ENCODE measurements around the gene EIF3I.

Gene EIF3I

DNA sequence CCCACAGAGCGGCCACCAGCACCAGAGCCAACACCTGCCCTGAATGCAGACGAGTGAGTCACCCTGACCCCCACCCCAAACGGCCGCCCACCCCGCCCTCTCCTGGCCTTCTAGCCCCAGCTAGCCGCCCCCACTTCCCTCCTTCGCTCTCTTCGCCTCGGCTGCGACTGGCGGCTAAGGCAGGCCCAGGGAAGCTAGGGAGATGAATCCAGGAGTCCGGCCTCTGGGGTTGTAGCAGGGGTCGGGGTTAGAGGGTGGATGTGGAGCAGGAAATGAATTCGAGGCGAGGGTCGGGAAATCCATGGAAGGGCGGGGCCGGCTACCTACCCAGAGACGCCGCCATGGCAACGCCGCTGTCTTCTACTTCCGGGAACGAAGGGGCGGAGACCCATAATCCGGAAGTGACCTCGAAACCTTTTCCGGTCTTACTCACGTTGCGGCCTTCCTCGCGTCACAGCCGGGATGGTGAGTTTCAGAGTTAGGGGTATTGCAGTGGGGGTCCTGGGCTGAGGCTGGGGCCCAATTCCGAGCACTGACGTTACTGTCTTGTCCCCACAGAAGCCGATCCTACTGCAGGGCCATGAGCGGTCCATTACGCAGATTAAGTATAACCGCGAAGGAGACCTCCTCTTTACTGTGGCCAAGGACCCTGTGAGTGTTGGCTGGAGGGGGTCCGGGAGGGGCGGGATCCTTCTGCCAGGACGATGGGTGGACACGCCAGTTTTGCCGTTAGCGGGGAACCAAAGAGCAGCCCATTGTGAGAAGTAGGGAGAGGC lies at the start of gene EIF3I, which contains the start of gene TMEM234:
EIF3I (plus strand) TSS at position 428 of the 776 bp plus-strand sequence; CDS start at position 463, 35 bp downstream.
TMEM234 (minus strand) TSS at position 374 of the 776 bp plus-strand sequence; CDS start at position 343, 31 bp downstream.
- peak; percentile 88 for DNase-seq (ENCODE audit: low spot score)

DNA sequence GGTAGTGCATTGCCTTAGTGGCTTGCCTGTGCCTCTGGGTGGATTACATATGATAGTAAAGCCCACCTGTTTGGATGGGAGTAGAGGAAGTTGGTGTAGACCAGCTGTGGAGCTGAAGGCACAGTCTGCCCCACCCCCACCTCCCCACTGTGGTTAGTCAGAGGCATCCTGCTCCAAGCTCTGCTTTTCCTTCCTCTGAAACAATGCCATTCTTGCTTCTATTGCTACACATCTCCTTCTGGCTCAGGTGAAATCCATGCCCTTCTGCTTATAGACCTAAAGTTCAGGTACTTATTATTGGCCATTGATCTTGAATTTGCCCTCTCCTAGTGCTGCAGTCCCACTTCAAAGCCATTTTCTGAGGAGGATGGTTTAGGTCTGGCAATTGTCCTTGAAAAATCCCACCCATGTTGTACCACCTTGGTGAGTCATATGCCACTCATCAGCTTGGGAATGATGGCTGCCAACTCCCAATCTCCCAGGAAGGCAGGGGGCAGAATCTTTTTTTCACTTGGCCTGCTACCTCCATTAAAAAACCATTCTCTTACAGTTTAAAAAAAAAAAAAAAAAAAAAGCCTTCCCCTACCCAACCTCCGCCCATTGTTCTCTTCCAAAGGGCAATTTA lies 49.5 kb upstream of the EIF3I start:
- no peak for DNase-seq (ENCODE audit: low spot score)

DNA sequence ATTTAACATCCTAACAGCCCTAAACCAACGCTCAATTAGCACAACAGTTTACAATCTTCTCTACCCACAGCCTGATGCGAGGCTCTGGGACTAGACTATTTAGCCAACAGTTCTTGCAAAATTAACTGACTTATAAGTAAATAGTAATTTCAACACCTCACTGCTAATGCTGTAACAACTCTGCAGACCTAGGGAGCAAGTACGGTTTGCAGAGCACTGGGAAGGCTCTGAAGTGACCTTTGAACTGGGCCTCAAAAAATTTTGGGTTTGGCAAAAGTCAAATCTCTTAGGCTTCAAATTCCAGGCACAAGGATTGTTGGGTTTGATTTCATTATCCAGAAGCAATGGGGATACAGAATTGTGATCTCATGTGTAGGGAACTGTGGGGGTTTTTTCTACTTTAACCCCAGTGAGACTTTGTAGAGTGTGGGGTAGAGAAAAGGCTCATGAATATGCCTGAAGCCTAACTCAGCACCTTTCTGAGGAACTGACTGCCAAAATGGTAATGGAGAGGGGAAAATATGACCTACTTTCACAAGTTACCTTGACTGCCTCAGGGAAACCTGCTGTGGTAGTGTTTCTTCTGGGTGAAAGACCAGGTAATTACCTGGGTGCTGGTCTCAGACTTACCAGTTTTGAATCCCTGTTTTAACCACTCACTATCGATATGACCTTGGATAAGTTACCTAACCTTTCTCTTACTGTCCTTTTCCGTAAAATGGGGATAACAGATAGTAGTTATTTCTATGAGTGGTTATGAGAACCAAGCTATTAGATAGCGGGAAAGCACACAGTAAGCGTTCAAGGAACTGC lies 43.6 kb upstream of the EIF3I start:
- DNase-seq (ENCODE audit: low spot score), result no peak

DNA sequence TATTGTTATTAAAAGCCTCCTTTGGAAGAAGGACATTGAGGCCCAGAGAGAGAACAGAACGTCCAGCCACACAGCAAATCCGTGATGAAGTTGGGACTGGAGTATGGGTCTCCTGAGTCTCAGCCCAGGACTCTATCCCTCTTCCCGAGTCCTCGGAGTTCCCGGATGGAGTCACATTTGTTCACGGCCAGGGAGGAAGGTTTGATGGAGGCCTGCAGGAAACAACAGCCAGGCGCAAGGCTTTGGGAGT lies 43.1 kb upstream of the EIF3I start:
- DNase-seq (ENCODE audit: low spot score), result no peak

DNA sequence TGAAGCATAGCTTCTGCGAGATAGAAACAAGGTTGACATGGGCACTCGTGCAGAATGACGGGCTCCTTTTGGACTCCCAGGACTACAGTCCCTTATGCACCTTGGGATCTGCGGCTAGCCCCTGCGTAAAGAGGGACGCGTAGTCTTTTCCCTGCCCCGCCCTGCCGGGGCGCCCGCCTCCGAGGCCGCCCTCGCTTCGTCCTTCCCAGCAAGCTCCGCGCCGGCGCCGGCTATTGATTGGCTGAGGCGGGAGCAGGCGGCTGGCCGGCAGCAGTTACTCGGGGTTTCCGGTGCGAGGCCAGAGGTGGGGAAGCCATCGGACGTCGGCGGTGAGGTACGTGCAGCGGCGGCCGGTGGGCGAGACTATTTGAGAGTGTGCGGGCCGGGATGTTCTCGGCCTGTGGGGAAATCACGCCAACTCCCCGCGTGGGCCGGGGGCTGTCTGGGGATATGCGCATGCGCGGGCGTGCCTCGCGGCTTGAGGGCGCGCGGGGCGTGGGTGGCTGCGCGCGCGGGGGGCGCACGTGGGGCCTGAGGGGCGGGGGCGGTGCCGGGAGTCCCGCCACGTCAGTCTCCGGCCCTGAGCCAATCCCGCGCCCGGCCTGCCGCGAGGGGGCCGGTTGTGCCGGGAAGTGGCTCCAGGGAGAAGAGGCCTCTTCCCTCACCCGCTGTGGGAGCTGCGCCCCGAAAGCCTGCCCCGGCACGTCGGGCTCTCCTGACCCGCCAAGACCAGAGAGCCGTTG lies 42.6 kb upstream of the EIF3I start, which contains the start of gene TXLNA:
TXLNA (plus strand) TSS at position 233 of the 743 bp plus-strand sequence. CDS start 671 bp downstream, outside the sequence.
- DNase-seq (ENCODE audit: low spot score), result peak; percentile 89

DNA sequence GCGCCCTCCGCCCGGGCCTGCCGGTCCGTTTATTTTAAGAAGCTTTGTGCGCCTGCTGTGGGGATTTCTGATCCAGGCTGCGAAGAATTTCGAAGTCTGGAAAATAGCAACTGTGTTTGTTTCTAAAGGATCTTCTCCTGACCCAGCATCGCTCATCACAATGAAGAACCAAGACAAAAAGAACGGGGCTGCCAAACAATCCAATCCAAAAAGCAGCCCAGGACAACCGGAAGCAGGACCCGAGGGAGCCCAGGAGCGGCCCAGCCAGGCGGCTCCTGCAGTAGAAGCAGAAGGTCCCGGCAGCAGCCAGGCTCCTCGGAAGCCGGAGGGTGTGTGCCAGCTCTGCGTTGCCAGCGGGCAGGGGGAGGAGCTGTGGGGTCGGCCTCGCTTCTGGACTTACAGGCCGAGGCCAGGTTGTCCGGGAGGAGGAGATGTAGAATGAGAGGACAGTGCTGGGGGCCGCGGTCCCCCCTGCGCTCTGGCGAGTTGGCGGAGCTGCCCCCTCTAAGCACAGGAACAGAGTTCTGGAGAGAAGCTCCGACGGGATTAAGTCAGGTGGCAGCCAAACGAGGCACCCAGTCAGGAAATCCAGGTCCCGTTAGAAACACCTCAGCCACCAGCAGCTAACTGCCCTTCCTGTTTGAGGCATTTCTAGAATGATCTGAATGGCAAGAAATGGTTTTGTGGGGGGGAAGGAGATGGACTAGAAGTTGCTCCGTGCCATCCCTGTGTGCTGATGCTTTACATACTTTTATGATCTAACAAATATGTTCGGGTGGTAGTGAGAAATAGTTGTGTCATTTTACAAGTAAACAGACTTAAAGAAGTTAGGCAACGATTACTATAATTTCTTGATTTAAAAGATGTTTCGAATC lies 41.8 kb upstream of the EIF3I start:
- no peak for DNase-seq (ENCODE audit: low spot score)

DNA sequence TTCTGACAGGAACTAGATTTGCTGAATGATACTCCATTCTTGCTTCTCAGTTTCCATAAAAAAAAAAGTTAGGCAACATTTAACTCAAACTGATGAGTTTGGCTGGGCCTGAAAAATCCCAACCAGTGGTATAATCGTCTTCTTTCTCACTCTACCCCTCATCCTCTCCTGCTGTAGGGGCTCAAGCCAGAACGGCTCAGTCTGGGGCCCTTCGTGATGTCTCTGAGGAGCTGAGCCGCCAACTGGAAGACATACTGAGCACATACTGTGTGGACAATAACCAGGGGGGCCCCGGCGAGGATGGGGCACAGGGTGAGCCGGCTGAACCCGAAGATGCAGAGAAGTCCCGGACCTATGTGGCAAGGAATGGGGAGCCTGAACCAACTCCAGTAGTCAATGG lies 41.1 kb upstream of the EIF3I start:
- no peak for DNase-seq (ENCODE audit: low spot score)

DNA sequence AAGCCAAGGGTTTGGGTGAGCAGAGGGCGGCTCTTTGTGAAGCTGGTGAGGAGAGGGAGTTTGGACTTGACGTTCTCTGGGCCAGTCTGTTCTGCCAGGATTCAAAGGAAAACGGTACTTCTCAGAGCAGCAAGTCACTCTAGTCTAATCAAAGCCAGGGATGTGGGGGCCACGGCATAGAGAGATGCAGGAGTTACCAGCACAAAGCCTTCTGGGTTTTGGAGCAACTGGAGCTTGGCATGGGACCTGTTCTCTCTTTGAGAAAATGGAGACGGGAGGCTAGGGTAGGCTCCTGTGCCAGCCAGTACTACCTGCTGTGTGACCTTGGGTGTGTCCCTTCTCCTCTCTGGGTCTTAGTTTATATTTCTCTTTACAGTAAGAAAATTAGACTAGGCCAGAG lies 40.6 kb upstream of the EIF3I start:
- no peak for DNase-seq (ENCODE audit: low spot score)

DNA sequence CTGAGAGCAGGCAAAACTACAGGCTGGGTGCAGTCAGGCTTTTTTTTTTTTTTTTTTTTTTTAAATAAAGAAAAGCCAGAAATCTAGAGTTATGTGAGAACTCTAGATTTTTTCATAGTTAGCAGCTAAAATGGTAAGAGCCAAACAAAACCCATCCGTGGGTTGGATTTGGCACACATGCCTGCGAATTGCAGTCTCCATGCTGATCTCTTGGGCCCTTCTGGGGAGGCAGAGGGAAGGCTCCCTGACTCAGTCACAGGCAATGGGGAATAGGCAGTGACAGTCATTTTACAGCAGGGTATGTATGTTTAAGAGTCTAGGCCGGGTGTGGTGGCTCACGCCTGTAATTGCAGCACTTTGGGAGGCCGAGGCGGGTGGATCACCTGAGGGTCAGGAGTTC lies 40.1 kb upstream of the EIF3I start:
- DNase-seq (ENCODE audit: low spot score), result no peak

DNA sequence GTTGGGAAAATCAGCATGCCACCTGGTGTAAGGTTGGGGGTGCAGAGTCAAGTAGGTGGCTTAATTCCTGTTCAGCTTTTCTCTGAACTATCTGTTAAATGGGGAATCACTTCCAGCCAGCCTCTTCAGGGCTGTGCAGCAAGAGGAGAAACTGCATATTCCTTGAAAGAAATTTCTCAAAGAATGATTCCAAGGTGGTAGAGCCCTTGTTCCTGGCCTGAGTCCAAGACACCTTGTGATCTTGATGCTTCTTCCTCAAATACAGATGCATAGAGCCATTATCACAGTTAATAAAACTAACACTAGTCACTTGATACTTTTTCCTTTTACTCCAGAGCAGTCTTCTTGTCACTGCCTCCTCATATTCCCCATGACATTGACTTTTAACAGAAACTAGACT lies 37.6 kb upstream of the EIF3I start:
- DNase-seq (ENCODE audit: low spot score), result no peak

DNA sequence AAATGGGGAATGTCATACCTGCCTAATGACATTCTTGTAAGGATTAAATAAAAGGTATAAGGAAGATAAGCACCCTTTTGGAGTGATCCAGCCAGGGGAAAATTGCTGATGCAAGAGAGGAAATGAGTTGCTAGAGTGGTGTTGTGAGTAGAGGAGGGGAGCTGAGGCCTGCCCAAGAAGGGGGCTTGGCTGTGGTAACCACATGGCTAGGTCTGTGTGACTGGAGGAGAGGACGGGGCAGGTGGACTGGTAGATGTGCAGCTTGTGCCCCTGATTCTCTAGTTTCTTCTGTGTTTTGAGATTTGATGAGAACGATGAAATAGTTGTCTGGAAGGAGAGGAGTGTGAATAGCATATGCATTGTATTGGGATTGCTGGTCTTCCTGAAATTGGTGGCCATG lies 36.1 kb upstream of the EIF3I start:
- DNase-seq (ENCODE audit: low spot score), result no peak

DNA sequence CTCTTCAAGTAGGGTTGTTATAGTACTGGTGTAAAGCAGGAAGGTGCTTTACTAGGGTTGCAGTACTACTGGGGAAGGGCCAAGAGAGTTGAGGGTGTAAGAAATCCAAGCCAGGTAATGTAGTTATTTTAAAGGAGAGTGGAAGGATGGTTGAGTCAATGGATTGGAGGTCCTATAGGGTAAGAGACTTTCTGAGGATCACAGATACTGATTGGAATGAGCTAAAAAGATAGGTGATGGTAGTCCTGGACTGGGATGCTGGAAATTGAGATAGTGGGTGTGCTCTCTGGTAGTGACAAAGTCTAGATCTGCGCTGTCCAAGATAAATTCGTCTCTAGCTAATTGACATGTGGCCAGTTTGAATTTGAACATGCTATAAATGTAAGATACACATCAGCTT lies 35.7 kb upstream of the EIF3I start:
- DNase-seq (ENCODE audit: low spot score), result no peak

DNA sequence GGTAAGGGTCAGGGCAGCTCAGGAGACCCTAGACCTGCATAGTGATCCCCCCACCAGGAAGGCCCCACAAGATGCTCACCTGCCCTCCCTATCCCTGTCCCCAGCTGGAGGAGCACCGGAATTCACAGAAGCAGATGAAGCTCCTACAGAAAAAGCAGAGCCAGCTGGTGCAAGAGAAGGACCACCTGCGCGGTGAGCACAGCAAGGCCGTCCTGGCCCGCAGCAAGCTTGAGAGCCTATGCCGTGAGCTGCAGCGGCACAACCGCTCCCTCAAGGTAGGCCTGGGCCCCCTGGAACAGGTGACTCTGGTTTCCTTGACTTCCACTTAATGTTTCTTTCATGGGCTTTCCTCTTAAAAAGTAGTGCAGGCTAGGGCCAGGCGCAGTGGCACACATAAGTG lies 34.4 kb upstream of the EIF3I start:
- no peak for DNase-seq (ENCODE audit: low spot score)

DNA sequence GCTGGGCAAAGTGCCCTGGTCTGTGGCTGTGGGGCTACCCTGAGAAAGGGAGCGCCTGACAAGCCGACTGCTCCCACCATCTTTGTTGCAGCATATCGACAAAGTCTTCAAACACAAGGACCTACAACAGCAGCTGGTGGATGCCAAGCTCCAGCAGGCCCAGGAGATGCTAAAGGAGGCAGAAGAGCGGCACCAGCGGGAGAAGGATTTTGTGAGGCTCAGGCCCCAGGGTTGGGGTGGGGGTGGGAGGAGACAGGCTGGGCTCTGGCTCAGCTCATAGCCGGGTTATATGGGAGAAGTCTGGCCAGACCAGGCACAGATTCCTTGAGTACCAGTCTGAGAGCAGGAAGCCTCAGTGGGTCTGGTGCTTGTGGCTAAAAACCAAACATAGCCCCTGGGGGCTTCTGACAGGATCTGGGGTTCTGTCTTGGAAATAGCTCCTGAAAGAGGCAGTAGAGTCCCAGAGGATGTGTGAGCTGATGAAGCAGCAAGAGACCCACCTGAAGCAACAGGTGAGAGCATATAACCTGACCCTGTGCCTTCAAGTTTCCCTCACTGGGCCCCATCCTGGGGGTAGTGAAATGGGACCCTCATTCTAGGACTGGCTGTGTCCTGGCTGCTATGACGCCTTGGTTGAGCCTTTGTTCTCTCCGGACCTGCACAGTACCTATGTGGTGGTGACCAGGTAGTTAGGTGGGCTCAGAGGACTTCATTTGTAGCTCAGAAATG lies 29.8 kb upstream of the EIF3I start:
- DNase-seq (ENCODE audit: low spot score), result no peak

DNA sequence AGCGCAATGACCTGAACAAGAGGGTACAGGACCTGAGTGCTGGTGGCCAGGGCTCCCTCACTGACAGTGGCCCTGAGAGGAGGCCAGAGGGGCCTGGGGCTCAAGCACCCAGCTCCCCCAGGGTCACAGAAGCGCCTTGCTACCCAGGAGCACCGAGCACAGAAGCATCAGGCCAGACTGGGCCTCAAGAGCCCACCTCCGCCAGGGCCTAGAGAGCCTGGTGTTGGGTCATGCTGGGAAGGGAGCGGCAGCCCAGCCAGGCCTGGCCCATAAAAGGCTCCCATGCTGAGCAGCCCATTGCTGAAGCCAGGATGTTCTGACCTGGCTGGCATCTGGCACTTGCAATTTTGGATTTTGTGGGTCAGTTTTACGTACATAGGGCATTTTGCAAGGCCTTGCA lies 27.2 kb upstream of the EIF3I start:
- no peak for DNase-seq (ENCODE audit: low spot score)

DNA sequence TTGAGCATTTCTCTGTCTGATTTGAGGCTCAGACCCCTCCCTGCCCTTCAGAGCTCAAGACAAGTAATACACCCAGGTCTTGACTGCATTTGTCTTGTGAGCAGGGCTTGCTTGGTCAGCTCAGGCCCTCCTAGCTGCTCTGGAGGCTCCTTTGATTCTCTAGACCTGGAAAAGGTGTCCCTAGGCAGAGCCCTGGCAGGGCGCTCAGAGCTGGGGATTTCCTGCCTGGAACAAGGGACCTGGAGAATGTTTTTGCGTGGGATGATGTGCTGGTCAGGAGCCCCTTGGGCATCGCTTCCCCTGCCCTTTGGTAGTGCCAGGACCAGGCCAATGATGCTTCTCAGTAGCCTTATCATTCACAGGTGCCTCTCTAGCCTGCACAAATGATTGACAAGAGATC lies 26.7 kb upstream of the EIF3I start:
- no peak for DNase-seq (ENCODE audit: low spot score)

DNA sequence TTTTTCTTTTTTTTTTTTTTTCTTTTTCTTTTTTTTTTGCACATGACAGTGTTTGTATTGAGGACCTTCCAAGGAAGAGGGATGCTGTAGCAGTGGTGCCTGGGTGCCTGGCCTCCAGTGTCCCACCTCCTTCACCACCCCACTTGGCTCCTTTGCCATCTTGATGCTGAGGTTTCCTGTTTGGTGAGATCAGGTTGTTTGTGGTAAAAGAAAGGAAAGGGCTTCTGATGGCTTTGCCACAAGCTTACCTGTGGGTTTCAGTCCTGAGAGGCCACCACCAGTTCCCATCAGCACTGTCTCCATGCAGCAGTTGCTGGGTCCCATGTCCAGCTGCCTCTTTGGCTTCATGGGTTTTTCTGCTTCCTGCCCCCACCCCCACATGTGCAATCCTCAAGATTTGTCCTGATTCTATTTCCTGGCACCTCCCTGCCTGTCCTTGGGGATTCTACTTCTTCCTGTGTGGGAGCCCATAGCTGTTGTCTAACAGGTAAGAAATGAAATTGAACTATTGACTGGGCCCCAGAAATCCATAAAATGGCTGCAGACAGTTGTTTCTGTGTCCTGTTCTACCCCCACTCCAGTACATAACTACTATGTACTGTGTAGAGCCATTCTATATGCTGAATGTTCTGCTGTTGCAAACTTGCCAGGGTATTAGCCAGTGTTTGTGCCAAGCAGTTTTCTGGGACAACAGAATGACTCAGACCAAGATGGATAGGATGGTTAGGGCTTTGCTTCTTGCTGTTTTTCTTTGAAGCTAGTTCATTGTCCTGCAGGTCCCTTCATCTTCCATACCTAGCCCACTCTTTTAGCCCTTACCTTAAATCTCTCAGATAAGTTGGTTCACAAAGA lies 26.0 kb upstream of the EIF3I start:
- DNase-seq (ENCODE audit: low spot score), result no peak

DNA sequence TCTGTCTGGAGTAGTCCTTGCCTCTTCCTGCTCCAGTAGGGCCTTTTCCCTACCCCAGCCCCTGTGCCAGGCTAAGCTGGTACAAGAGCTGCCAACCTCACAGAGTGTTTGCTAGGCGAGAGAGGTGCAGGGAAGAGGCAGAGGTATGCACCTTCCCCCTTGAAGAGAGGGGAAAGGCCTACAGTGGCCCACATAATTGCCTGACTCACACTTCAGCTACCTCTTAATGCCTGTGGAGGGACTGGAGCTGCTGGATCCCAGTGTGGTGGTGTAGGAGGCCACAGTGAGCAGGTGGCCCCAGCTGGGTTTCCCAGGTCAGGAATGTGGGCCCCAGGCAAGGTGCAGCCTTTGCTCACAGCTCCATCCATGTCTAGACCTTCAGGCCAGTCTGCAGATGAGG lies 25.1 kb upstream of the EIF3I start:
- no peak for DNase-seq (ENCODE audit: low spot score)

DNA sequence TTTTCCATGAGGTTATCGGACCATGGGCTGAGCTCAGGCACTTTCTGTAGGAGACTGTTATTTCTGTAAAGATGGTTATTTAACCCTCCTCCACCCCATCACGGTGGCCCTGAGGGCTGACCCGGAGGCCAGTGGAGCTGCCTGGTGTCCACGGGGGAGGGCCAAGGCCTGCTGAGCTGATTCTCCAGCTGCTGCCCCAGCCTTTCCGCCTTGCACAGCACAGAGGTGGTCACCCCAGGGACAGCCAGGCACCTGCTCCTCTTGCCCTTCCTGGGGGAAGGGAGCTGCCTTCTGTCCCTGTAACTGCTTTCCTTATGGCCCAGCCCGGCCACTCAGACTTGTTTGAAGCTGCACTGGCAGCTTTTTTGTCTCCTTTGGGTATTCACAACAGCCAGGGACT lies 24.4 kb upstream of the EIF3I start:
- DNase-seq (ENCODE audit: low spot score), result no peak
